NCI-H1436 treated with DMSO at 0.1 percent for 48 hours (cell line): ENCODE results near the gene RGMB.

Experiments
- DNase-seq: peaks from one replicate; lab custom pipeline; 2025; lab: John Stamatoyannopoulos, UW

RGMB gene

GRCh38 chr5:98768160-98768959 lies 5.1 kb upstream of the RGMB start:
- DNase-seq = peak; percentile 6

DNA sequence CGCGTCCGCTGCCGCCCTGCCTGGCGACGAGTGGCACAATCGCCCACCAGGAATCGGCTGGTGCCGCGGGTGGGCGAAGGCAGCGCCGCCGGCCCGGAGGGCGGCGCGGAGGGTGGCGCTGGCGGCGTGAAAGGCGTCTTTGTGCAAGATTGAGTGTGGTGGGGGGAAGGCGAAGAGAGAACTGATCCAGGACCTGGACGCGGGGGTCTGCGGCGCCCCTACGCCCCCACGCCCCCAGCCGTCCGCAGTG lies 4.6 kb upstream of the RGMB start:
- DNase-seq = no peak

- no peak for DNase-seq
Measured at GRCh38 chr5:98769210-98769958, 4.1 kb upstream of the RGMB start.

DNA sequence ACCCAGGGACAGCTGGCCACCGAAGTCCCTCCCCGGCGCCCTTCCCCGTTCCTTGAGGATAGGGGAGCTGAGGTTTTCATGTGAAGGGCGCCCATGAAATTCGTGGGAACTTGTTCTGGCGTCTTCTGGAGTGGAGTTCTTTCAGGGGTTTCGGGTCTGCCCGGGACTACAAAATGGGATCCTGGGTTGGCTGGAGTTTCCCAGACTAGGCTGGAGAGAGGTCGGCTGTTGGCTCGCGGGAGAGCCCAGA lies 3.6 kb upstream of the RGMB start:
- DNase-seq = no peak

- peak; percentile 63 for DNase-seq
Measured at GRCh38 chr5:98770209-98770910, 3.1 kb upstream of the RGMB start.

DNA sequence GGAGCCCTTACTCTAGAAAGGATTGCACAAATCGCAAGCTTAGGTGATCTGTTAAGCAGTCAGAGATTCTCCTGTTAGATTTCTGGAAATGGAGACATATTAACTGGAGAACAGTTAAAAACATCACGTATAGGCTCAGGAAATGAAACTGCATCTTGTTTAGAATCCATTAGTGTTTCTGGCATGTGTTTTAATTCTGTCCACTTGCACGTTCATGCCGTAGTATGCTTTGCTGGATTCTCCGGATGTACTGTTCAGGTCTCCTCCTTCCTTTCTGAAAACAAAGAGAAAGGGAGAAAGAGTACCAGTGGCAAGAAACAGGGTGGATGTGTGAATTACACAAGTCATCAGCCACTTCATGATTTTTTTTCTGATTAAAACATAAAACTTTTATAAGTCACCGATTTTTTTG lies 2.5 kb upstream of the RGMB start:
- no peak for DNase-seq

GRCh38 chr5:98771382-98772109 lies 1.9 kb upstream of the RGMB start:
- DNase-seq = peak; percentile 79

GRCh38 chr5:98772415-98773213 lies 849 bp upstream of the RGMB start:
- DNase-seq = peak; percentile 82

DNA sequence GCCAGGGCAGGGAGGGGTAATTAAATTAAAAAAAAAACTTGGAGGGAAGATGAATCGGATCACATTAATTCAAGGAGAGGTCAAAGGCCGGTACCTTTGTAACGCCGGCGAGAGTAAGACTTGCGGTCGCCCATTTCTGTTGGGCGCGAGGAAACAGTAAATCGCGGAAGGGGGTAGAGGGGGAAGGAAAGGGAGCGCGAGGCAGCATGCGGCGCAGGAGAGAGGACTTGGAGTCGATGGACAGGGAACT lies 324 bp upstream of the RGMB start:
- DNase-seq = no peak

GRCh38 chr5:98774192-98775033 lies 950 bp downstream of the RGMB start:
- no peak for DNase-seq

DNA sequence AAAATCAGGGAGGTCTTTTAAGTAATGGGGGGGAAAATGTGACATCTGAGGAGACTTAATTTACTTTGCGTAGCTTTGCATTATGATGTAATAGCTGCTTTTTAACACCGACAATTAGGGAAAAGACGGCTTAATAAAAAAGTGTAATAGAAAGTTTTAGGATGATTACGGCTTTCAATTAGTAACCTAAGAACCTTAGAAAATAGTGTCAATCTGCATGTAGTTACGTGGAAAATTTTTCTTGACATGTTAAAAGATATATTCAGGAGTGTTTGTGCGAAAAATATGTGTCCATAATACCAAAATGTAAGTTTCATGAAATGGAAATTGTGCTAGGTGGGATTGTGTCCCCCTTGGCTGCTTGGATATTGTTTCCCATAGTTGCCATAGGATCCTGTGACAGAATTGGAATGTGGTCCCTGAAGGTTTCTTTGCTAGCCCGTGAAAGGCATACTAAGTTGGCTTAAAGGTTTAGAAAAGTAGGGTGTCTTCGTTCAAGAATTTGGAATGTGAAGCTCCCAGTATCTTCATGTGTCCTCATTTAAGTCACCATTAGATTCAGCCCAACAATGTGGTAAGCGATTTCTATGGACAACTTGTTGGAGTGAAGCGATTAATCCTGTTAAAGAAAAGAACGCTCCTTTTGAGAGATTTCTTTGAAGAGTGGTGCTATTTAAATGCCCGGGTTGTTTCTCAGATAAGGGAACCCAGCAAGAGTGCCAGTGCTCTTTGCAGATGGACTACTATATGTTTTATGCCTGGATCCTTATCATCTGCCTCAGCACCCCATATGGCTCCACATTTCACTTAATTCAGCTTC lies 2.0 kb downstream of the RGMB start:
- DNase-seq = no peak

- no peak for DNase-seq
Measured at GRCh38 chr5:98776066-98776705, 2.7 kb downstream of the RGMB start.

DNA sequence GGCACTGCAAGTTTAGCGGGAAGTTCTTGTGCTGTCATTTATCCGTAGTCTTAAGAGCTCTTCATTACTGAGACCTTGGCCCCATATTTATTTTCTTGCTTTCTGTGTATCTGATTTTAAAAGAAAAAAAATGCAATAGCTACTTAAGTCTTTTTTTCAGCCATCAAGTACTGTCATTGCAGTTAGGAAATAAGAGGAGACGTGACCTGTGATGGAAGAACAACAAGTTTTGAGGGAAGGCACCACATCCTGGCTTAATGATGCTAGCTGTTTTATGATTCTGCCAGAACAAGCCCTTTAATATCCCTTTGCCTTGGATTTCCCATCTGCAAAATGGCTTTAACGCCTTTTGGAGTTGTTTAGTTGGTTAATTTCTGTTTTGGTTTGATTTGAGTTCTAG lies 3.8 kb downstream of the RGMB start:
- DNase-seq = no peak

- no peak for DNase-seq
Measured at GRCh38 chr5:98779264-98779877, 5.9 kb downstream of the RGMB start.

GRCh38 chr5:98780390-98780789 lies 6.9 kb downstream of the RGMB start:
- no peak for DNase-seq

- no peak for DNase-seq
Measured at GRCh38 chr5:98781520-98781919, 8.1 kb downstream of the RGMB start.

DNA sequence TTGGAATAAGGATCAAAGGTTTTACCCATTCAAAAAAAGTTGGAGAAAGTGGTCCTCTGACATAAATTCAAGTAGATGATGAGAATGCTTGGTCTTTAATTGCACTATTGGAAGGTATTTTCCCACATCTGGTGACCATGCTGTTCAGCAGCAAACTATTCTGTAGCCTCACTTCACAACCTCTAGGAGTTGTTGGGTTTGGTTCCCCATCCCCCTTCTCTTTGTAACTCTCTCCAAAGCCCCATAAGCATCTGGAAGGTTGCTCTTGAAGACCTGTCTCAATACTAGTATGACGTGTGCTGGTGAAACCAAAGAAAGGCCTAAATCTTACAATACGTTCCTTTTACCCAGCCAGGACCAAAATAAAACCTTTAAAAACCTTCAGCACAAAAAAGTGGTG lies 8.5 kb downstream of the RGMB start:
- no peak for DNase-seq

GRCh38 chr5:98783051-98783649 lies 9.7 kb downstream of the RGMB start:
- no peak for DNase-seq

DNA sequence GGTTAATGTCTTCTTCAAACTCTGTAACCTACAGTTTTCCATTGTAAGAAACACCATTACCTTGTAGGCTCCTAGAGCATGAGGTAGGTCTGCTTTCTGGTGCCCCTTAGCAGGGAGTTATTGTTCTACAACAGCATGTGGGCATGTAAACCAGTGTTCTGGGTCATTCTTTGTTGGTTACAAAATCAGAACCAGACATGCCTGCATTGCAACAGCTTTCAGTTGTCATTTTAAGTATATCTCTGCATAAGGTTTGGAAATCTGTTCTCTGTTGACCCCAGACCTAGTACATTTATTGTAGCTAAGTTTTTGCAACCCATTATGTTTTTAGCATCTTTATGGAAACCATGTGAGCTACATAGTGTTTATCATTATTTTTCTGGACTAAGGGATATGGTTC lies 10.9 kb downstream of the RGMB start:
- DNase-seq = no peak
